AG09309 (cell line): ENCODE results near the gene TCERG1L.

Source experiments
- DNase-seq: peaks from one replicate; pipeline ENCODE4 v3.0.0-alpha.2; 2010; ENCODE audit warnings: low read depth
- H3K4me3 ChIP-seq: 2 replicates; pipeline ENCODE4 v1.5.1; 2011; ENCODE audit warnings: mild to moderate bottlenecking, low read depth, low read length, moderate library complexity; ENCODE audit not compliant: control insufficient read depth
- TF ChIP-seq, protein P1 (sequence below): IDR thresholded peaks from 2 replicates; pipeline ENCODE4 v1.5.1; 2011; ENCODE audit warnings: mild to moderate bottlenecking, low read depth, low read length, inconsistent platforms; ENCODE audit not compliant: insufficient read depth, control insufficient read depth; ENCODE audit errors: missing control alignments

Gene TCERG1L

GRCh38 chr10:131316321-131317075 is 5.0 kb upstream of the TCERG1L start:
- DNase-seq = no peak
- H3K4me3 ChIP-seq = no peak overlapping the region
- TF ChIP-seq, protein P1, sequence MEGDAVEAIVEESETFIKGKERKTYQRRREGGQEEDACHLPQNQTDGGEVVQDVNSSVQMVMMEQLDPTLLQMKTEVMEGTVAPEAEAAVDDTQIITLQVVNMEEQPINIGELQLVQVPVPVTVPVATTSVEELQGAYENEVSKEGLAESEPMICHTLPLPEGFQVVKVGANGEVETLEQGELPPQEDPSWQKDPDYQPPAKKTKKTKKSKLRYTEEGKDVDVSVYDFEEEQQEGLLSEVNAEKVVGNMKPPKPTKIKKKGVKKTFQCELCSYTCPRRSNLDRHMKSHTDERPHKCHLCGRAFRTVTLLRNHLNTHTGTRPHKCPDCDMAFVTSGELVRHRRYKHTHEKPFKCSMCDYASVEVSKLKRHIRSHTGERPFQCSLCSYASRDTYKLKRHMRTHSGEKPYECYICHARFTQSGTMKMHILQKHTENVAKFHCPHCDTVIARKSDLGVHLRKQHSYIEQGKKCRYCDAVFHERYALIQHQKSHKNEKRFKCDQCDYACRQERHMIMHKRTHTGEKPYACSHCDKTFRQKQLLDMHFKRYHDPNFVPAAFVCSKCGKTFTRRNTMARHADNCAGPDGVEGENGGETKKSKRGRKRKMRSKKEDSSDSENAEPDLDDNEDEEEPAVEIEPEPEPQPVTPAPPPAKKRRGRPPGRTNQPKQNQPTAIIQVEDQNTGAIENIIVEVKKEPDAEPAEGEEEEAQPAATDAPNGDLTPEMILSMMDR = no peak

DNA sequence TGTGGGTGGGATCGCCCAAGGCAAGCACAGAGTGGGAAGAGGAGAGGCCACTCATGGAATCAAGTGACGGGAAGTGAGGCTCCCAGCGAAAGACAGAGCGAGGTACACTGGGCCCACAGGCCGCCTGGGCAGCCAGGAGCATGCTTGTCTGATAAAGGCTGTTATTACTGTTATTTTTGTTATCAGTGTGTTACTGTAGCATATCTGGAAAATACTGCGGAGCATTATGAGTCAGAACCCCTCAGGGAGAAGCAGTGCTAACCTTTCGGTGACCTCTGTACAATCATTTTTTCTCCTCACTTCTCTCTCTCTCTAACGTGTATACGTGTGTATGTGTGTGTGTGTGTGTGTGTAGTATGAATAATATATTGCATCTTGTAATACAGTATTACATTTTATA is 3.8 kb upstream of the TCERG1L start:
- TF ChIP-seq, protein P1 = no peak
- no peak overlapping the region for H3K4me3 ChIP-seq
- no peak for DNase-seq

- TF ChIP-seq, protein P1 = no peak
- no peak overlapping the region for H3K4me3 ChIP-seq
- no peak for DNase-seq
These were observed 3.3 kb upstream of the TCERG1L start for GRCh38 chr10:131314799-131315198.

GRCh38 chr10:131314148-131314547 is 2.6 kb upstream of the TCERG1L start:
- DNase-seq = no peak
- no peak overlapping the region for H3K4me3 ChIP-seq
- TF ChIP-seq, protein P1 = no peak

- H3K4me3 ChIP-seq = no peak overlapping the region
- TF ChIP-seq, protein P1 = no peak
- no peak for DNase-seq
These were observed 1.9 kb upstream of the TCERG1L start for GRCh38 chr10:131313377-131313776.

DNA sequence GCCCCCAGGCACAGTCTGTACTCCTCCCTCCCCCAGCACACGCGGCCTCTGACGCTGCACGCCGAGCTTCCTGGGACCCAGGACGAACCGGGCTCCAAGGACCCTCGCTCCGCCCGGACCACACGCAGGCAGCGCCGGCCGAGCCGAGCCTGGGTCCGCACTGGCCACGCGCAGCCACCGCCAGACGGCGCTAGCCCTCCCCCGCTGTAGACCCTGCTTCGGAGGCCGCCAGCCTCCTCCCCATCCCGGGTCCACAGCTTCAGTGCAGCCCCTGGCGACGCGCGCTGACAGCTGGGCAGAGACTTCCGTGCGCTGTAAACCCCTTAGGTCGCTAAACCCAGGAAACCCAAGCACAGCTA is 936 bp upstream of the TCERG1L start:
- DNase-seq = no peak
- TF ChIP-seq, protein P1 = no peak
- H3K4me3 ChIP-seq = no peak overlapping the region

GRCh38 chr10:131311402-131311660 is 190 bp downstream of the TCERG1L start:
- no peak overlapping the region for H3K4me3 ChIP-seq
- TF ChIP-seq, protein P1 = no peak
- no peak for DNase-seq
